H9 (cell line): Measurements from ENCODE around the gene MUC5AC. TPM values are rescaled to one million over a fixed set of nuclear protein-coding genes. Genes with fewer than 3 reads are reported as not detected.
A peak's percentile ranks its signal among the peaks of the same experiment; 100 is the strongest.

Experiments
- DNase-seq: peaks from one replicate; pipeline ENCODE4 v3.0.0-alpha.2; 2017
- H2AFZ ChIP-seq: one replicate; pipeline ENCODE4 v1.6.1; 2013; ENCODE audit warnings: mild to moderate bottlenecking, low read length, control low read depth, moderate library complexity
- H2AK5ac ChIP-seq: 2 replicates; pipeline ENCODE4 v1.6.1; 2013; ENCODE audit warnings: low read length, control low read depth, mixed read lengths; ENCODE audit not compliant: insufficient read length
- H2BK120ac ChIP-seq: one replicate; pipeline ENCODE4 v1.6.1; 2013; ENCODE audit warnings: low read depth, mild to moderate bottlenecking, low read length, control low read depth, inconsistent platforms; ENCODE audit not compliant: poor library complexity, severe bottlenecking
- H2BK12ac ChIP-seq: 2 replicates; pipeline ENCODE4 v1.6.1; 2013; ENCODE audit warnings: low read length, control low read depth, mixed read lengths, low read depth; ENCODE audit not compliant: insufficient read length
- H2BK15ac ChIP-seq: 2 replicates; pipeline ENCODE4 v1.6.1; 2013; ENCODE audit warnings: low read depth, low read length, control low read depth
- H2BK20ac ChIP-seq: one replicate; pipeline ENCODE4 v1.6.1; 2013; ENCODE audit warnings: low read depth, mild to moderate bottlenecking, low read length, control low read depth, inconsistent platforms; ENCODE audit not compliant: poor library complexity, severe bottlenecking
- H2BK5ac ChIP-seq: 2 replicates; pipeline ENCODE4 v1.6.1; 2013; ENCODE audit warnings: low read length, control low read depth, mixed read lengths; ENCODE audit not compliant: insufficient read length
- H3K14ac ChIP-seq: 2 replicates; pipeline ENCODE4 v1.6.1; 2013; ENCODE audit warnings: low read length, control low read depth; ENCODE audit not compliant: insufficient read depth
- H3K18ac ChIP-seq: 2 replicates; pipeline ENCODE4 v1.6.1; 2013; ENCODE audit warnings: low read depth, mild to moderate bottlenecking, mixed read lengths, low read length, control low read depth; ENCODE audit not compliant: insufficient read length
- H3K23ac ChIP-seq: 2 replicates; pipeline ENCODE4 v1.6.1; 2013; ENCODE audit warnings: low read length, control low read depth, mixed read lengths, low read depth; ENCODE audit not compliant: insufficient read length
- H3K23me2 ChIP-seq: 2 replicates; pipeline ENCODE4 v1.6.1; 2013; ENCODE audit warnings: low read depth, mild to moderate bottlenecking, mixed read lengths, low read length, control low read depth; ENCODE audit not compliant: insufficient read length, poor library complexity, severe bottlenecking
- H3K27ac ChIP-seq: 2 replicates; pipeline ENCODE4 v1.5.1; 2013; ENCODE audit warnings: low read length, control low read depth, mixed read lengths, low read depth; ENCODE audit not compliant: insufficient read length
- H3K27me3 ChIP-seq: 2 replicates; pipeline ENCODE4 v1.6.1; 2013; ENCODE audit warnings: low read length, control low read depth, inconsistent platforms; ENCODE audit not compliant: insufficient read depth
- H3K4ac ChIP-seq: 2 replicates; pipeline ENCODE4 v1.6.1; 2013; ENCODE audit warnings: low read depth, mild to moderate bottlenecking, control low read depth, inconsistent platforms, low read length, moderate library complexity
- H3K4me1 ChIP-seq: 2 replicates; pipeline ENCODE4 v1.6.1; 2013; ENCODE audit warnings: low read length, control low read depth, inconsistent platforms; ENCODE audit not compliant: insufficient read depth
- H3K4me2 ChIP-seq: 2 replicates; pipeline ENCODE4 v1.6.1; 2013; ENCODE audit warnings: low read length, control low read depth, mixed read lengths; ENCODE audit not compliant: insufficient read length, insufficient read depth
- H3K56ac ChIP-seq: 2 replicates; pipeline ENCODE4 v1.6.1; 2013; ENCODE audit warnings: low read depth, mild to moderate bottlenecking, mixed read lengths, low read length, control low read depth; ENCODE audit not compliant: insufficient read length
- H3K79me1 ChIP-seq: 2 replicates; pipeline ENCODE4 v1.6.1; 2013; ENCODE audit warnings: low read depth, mild to moderate bottlenecking, moderate library complexity, low read length, control low read depth, inconsistent platforms; ENCODE audit not compliant: insufficient read depth, poor library complexity, severe bottlenecking
- H3K79me2 ChIP-seq: 2 replicates; pipeline ENCODE4 v1.6.1; 2013; ENCODE audit warnings: low read length, control low read depth, inconsistent platforms; ENCODE audit not compliant: insufficient read depth
- H3K9ac ChIP-seq: 2 replicates; pipeline ENCODE4 v1.6.1; 2013; ENCODE audit warnings: low read length, control low read depth, mixed read lengths; ENCODE audit not compliant: insufficient read length; ENCODE audit errors: extremely low read depth
- H3K9me3 ChIP-seq: one replicate; pipeline ENCODE4 v1.6.1; 2013; ENCODE audit warnings: low read depth, low read length, inconsistent platforms; ENCODE audit not compliant: control insufficient read depth
- H3T11ph ChIP-seq: one replicate; pipeline ENCODE4 v1.6.1; 2013; ENCODE audit warnings: mild to moderate bottlenecking, low read length, control low read depth, inconsistent platforms
- H4K20me1 ChIP-seq: one replicate; pipeline ENCODE4 v1.6.1; 2013; ENCODE audit not compliant: control insufficient read depth, insufficient read length, insufficient read depth
- H4K5ac ChIP-seq: 2 replicates; pipeline ENCODE4 v1.6.1; 2013; ENCODE audit warnings: low read depth, mild to moderate bottlenecking, mixed read lengths, low read length, control low read depth; ENCODE audit not compliant: insufficient read length
- H4K8ac ChIP-seq: replicated peaks from 2 replicates; pipeline ENCODE4 v1.6.1; 2013; ENCODE audit warnings: low read length, control low read depth, mixed read lengths, low read depth; ENCODE audit not compliant: insufficient read length
- H4K91ac ChIP-seq: 2 replicates; pipeline ENCODE4 v1.6.1; 2013; ENCODE audit warnings: low read depth, mild to moderate bottlenecking, moderate library complexity, mixed read lengths, low read length, control low read depth; ENCODE audit not compliant: insufficient read length
- H3K27ac Mint-ChIP-seq, 3 experiments: 2 replicates in 2 of 3; 3 replicates in 1 of 3; pipeline ENCODE4 v1.8.0; 2020 to 2021; ENCODE audit warnings: mixed read lengths in 3 of 3, mild to moderate bottlenecking in 1 of 3, moderate library complexity in 1 of 3
- H3K27me3 Mint-ChIP-seq: 2 replicates; pipeline ENCODE4 v1.8.0; 2021; ENCODE audit warnings: low read depth, mild to moderate bottlenecking, moderate library complexity, mixed read lengths
- H3K36me3 Mint-ChIP-seq, 3 experiments: 2 replicates in 2 of 3; 3 replicates in 1 of 3; pipeline ENCODE4 v1.8.0; 2020 to 2021; ENCODE audit warnings: low read depth in 3 of 3, mixed read lengths in 3 of 3; ENCODE audit not compliant: insufficient read depth in 1 of 3
- H3K4me1 Mint-ChIP-seq, 2 experiments: 2 replicates each; pipeline ENCODE4 v1.8.0; 2020; ENCODE audit warnings: mixed read lengths in 2 of 2
- H3K4me3 Mint-ChIP-seq, 2 experiments: 2 replicates in 1 of 2; 3 replicates in 1 of 2; pipeline ENCODE4 v1.8.0; 2020 to 2021; ENCODE audit warnings: mild to moderate bottlenecking in 2 of 2, mixed read lengths in 2 of 2, moderate library complexity in 1 of 2
- H3K9me3 Mint-ChIP-seq, 2 experiments: 2 replicates in 1 of 2; 3 replicates in 1 of 2; pipeline ENCODE4 v1.8.0; 2020; ENCODE audit warnings: mild to moderate bottlenecking in 2 of 2, mixed read lengths in 2 of 2, moderate library complexity in 1 of 2
- WGBS: extraction: QIAGEN DNeasy Blood & Tissue Kit; methylation state at CpG from one replicate; pipeline ENCODE4 v1.1.7; 2013; ENCODE audit warnings: missing lambda C conversion rate, low lambda C conversion rate, mixed read lengths; ENCODE audit not compliant: insufficient read length; ENCODE audit errors: extremely low coverage; 5-methylcytosine and 5-hydroxymethylcytosine counted together
- total RNA-seq: library from RNA; stranded (reverse); gene quantifications from 2 replicates; pipeline ENCODE4 v1.2.1, GENCODE V29; 2021
- TF ChIP-seq, protein P1 (sequence below): fragments of 200-600 bp; sonication (generic); conservative IDR thresholded peaks from 3 replicates; pipeline ENCODE4 v1.8.0; 2021; ENCODE audit warnings: antibody characterized with exemption, mild to moderate bottlenecking

The MUC5AC gene
- total RNA-seq, 1 experiment from 2014 or later = not detected

DNA sequence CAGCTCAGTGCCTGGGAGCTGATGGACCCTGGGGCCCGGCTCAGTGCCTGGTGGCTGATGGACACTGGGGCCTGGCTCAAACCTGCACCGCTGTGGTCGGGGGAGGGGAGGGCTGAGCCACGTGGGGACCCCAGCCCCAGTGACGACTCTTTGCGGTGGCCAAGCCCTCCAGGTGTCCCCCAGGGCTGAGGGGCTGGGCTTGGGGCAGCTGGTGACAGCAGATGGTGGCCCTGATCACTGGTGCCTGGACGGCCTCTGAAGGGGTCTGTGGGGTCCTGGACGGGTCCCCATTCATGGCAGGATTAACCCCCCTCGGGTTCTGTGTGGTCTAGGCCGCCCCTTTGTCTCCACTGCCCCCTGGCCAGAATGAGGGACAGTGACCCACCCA, 61.7 kb downstream of the MUC5AC start:
- no peak overlapping the region for H2AFZ ChIP-seq
- H3K9ac ChIP-seq = no peak overlapping the region
- no peak for DNase-seq
- no peaks in the 10 kb centered on the region for H3K9me3 ChIP-seq
- no peak overlapping the region for H2BK12ac ChIP-seq
- H4K91ac ChIP-seq = no peak overlapping the region
- no peak overlapping the region for H2BK120ac ChIP-seq
- no peak overlapping the region for H4K5ac ChIP-seq
- TF ChIP-seq, protein P1, sequence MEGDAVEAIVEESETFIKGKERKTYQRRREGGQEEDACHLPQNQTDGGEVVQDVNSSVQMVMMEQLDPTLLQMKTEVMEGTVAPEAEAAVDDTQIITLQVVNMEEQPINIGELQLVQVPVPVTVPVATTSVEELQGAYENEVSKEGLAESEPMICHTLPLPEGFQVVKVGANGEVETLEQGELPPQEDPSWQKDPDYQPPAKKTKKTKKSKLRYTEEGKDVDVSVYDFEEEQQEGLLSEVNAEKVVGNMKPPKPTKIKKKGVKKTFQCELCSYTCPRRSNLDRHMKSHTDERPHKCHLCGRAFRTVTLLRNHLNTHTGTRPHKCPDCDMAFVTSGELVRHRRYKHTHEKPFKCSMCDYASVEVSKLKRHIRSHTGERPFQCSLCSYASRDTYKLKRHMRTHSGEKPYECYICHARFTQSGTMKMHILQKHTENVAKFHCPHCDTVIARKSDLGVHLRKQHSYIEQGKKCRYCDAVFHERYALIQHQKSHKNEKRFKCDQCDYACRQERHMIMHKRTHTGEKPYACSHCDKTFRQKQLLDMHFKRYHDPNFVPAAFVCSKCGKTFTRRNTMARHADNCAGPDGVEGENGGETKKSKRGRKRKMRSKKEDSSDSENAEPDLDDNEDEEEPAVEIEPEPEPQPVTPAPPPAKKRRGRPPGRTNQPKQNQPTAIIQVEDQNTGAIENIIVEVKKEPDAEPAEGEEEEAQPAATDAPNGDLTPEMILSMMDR = no peak
- H3K4me2 ChIP-seq = no peak overlapping the region
- H4K20me1 ChIP-seq = no peaks in the 10 kb centered on the region
- no peak overlapping the region for H2AK5ac ChIP-seq
- WGBS = no CpG with 5 or more reads among the region's 10 CpGs
- H3K36me3 Mint-ChIP-seq = no peaks in the 10 kb centered on the region
- no peaks in the 10 kb centered on the region; the same call in 1 of the 2 replicates for H3K4me1 ChIP-seq
- no peak overlapping the region for H3K4me3 Mint-ChIP-seq
- H3K27me3 Mint-ChIP-seq = peaks cover 40% of the 10 kb centered on the region
- no peaks in the 10 kb centered on the region for H3K79me1 ChIP-seq
- peaks cover 0 to 4% of the 10 kb centered on the region in 2 experiments; a peak in 4 of 5 replicates for H3K9me3 Mint-ChIP-seq
- peaks cover 3 to 9% of the 10 kb centered on the region in 2 experiments; a peak in 2 of 4 replicates for H3K4me1 Mint-ChIP-seq
- H3K27ac Mint-ChIP-seq = no peak overlapping the region
- H3K4ac ChIP-seq = no peak overlapping the region
- no peak overlapping the region for H3K56ac ChIP-seq
- H4K8ac ChIP-seq = no peak overlapping the region
- H3K27me3 ChIP-seq = no peaks in the 10 kb centered on the region
- no peaks in the 10 kb centered on the region for H3K79me2 ChIP-seq
- no peak overlapping the region for H2BK15ac ChIP-seq
- H2BK5ac ChIP-seq = no peak overlapping the region
- peak overlapping the region; percentile 48 for H3K18ac ChIP-seq
- no peak overlapping the region for H3T11ph ChIP-seq
- no peak overlapping the region; the same call in 1 of the 2 replicates for H3K14ac ChIP-seq
- H3K27ac ChIP-seq = no peak overlapping the region
- H3K23me2 ChIP-seq = no peaks in the 10 kb centered on the region
- H2BK20ac ChIP-seq = no peak overlapping the region
- no peak overlapping the region for H3K23ac ChIP-seq
